HCT116 (cell line): Measurements from ENCODE around the gene CYP24A1. TPM values are rescaled to one million over a fixed set of nuclear protein-coding genes. Genes with fewer than 3 reads are reported as not detected.
A peak's percentile ranks its signal among the peaks of the same experiment; 100 is the strongest.

Experiments used
- ATAC-seq: fragments of 200-7000 bp; cut with Tn5 transposase; 2 replicates; pipeline ENCODE4 v1.9.1; 2020; ENCODE audit warnings: mild to moderate bottlenecking, moderate library complexity
- Bru-seq: library from RNA; stranded (reverse); fragments of 400-500 nt; gene quantifications from one replicate; lab custom pipeline; 2021; lab: Mats Ljungman, UMichigan
- BruChase-seq, 2 experiments: library from RNA; stranded (reverse); fragments of 400-500 nt; gene quantifications; one replicate each; lab custom pipeline; 2021; lab: Mats Ljungman, UMichigan
- BruUV-seq: library from RNA; stranded (reverse); fragments of 400-500 nt; replicated peaks from 2 replicates; lab custom pipeline; 2021; lab: Mats Ljungman, UMichigan
- CTCF ChIA-PET: fragments of 300-600 bp; sonication (Branson Sonifier 250); formaldehyde crosslinking; loops from one replicate; lab custom pipeline; 2021; ENCODE audit warnings: antibody characterized with exemption; lab: Charles Lee
- POLR2A ChIA-PET: fragments of 300-600, 350-600 bp; sonication (Branson Sonifier 250); formaldehyde crosslinking; loops from one replicate; lab custom pipeline; 2021; ENCODE audit warnings: antibody characterized with exemption; lab: Charles Lee
- RAD21 ChIA-PET, 2 experiments: fragments of 300-600 bp; sonication (Branson Sonifier 250); formaldehyde crosslinking; loops; one replicate each; lab custom pipeline; 2023; ENCODE audit warnings: low total read pairs in 2 of 2; ENCODE audit not compliant: uncharacterized antibody in 2 of 2, unreplicated experiment in 2 of 2, low non-redundant PET in 1 of 2; lab: Charles Lee
- DNase-seq: peaks from one replicate; pipeline ENCODE4 v3.0.0-alpha.2; 2010; ENCODE audit warnings: low read depth, low spot score
- H2AFZ ChIP-seq: fragments of 200-600 bp; shearing (Covaris generic), sonication (generic); 2 replicates; pipeline ENCODE4 v1.6.1; 2017; ENCODE audit warnings: low read depth, mixed run types, mixed read lengths, antibody characterized with exemption, low read length; ENCODE audit not compliant: poor library complexity, severe bottlenecking
- H3K27ac ChIP-seq: 2 replicates; pipeline ENCODE4 v1.5.1; 2012; ENCODE audit warnings: low read depth, low read length
- H3K27me3 ChIP-seq: fragments of 200-600 bp; sonication (generic); 2 replicates; pipeline ENCODE4 v1.6.1; 2016; ENCODE audit warnings: mixed run types, low read length, mixed read lengths; ENCODE audit not compliant: insufficient read depth
- H3K36me3 ChIP-seq, 2 experiments: fragments of 200-500 bp in 1 of 2; fragments of 200-600 bp in 1 of 2; sonication (Bioruptor generic) in 1 of 2; sonication (generic) in 1 of 2; 2 replicates each; pipeline versions ENCODE4 v1.5.1 to v1.6.1; 2014 to 2016; ENCODE audit warnings: low read length in 2 of 2, inconsistent platforms in 1 of 2, mixed read lengths in 1 of 2, mixed run types in 1 of 2; ENCODE audit not compliant: insufficient read depth in 2 of 2, control insufficient read depth in 1 of 2
- H3K4me1 ChIP-seq, 2 experiments: fragments of 200-600 bp in 1 of 2; sonication (generic) in 1 of 2; 2 replicates each; pipeline versions ENCODE4 v1.5.1 to v1.6.1; 2012 to 2017; ENCODE audit warnings: low read length in 2 of 2, inconsistent platforms in 1 of 2, mild to moderate bottlenecking in 1 of 2, mixed read lengths in 1 of 2, mixed run types in 1 of 2, moderate library complexity in 1 of 2; ENCODE audit not compliant: insufficient read depth in 2 of 2, control insufficient read depth in 1 of 2
- H3K4me2 ChIP-seq: fragments of 200-600 bp; sonication (generic); 2 replicates; pipeline ENCODE4 v1.6.1; 2017; ENCODE audit warnings: mixed run types, low read length, mixed read lengths
- H3K4me3 ChIP-seq, 2 experiments: fragments of 200-600 bp in 1 of 2; sonication (generic) in 1 of 2; replicated peaks in 1 of 2; 2 replicates each; pipeline ENCODE4 v1.5.1; 2011 to 2016; ENCODE audit warnings: low read length in 2 of 2, control low read depth in 1 of 2, low read depth in 1 of 2, mild to moderate bottlenecking in 1 of 2, mixed read lengths in 1 of 2, mixed run types in 1 of 2
- H3K79me2 ChIP-seq: fragments of 200-600 bp; sonication (generic); 2 replicates; pipeline ENCODE4 v1.6.1; 2017; ENCODE audit warnings: mild to moderate bottlenecking, mixed run types, low read length, moderate library complexity, mixed read lengths; ENCODE audit not compliant: insufficient read depth
- H3K9ac ChIP-seq: fragments of 200-600 bp; sonication (generic); 2 replicates; pipeline ENCODE4 v1.6.1; 2016; ENCODE audit warnings: low read length, mixed read lengths
- H3K9me2 ChIP-seq: fragments of 200-600 bp; sonication (generic), shearing (Covaris generic); 2 replicates; pipeline ENCODE4 v1.6.1; 2017; ENCODE audit warnings: mixed run types, mild to moderate bottlenecking, moderate library complexity; ENCODE audit not compliant: insufficient read depth
- H3K9me3 ChIP-seq, 2 experiments: fragments of 200-500 bp in 1 of 2; fragments of 200-600 bp in 1 of 2; sonication (Bioruptor generic) in 1 of 2; sonication (generic) in 1 of 2; 2 replicates each; pipeline ENCODE4 v1.6.1; 2014 to 2017; ENCODE audit warnings: low read length in 2 of 2, mixed read lengths in 2 of 2, inconsistent platforms in 1 of 2, low read depth in 1 of 2, mild to moderate bottlenecking in 1 of 2, mixed run types in 1 of 2, moderate library complexity in 1 of 2; ENCODE audit not compliant: control insufficient read depth in 1 of 2, insufficient read depth in 1 of 2
- H4K20me1 ChIP-seq: fragments of 200-600 bp; sonication (generic), shearing (Covaris generic); 2 replicates; pipeline ENCODE4 v1.6.1; 2017; ENCODE audit warnings: mixed run types, mild to moderate bottlenecking, moderate library complexity; ENCODE audit not compliant: insufficient read depth
- CBX3 ChIP-seq: IDR thresholded peaks from 2 replicates; pipeline ENCODE4 v1.6.1; 2012; ENCODE audit warnings: low read depth
- CEBPB ChIP-seq: IDR thresholded peaks from 2 replicates; pipeline ENCODE4 v1.6.1; 2012; ENCODE audit warnings: low read depth
- EGR1 ChIP-seq: IDR thresholded peaks from 2 replicates; pipeline ENCODE4 v1.6.1; 2012; ENCODE audit warnings: low read depth
- ELF1 ChIP-seq: IDR thresholded peaks from 2 replicates; pipeline ENCODE4 v1.6.1; 2012; ENCODE audit warnings: low read depth, borderline replicate concordance
- EZH2 ChIP-seq: fragments of 200-600 bp; sonication (generic); IDR thresholded peaks from 2 replicates; pipeline ENCODE4 v1.6.1; 2017; ENCODE audit warnings: antibody characterized with exemption, mixed run types
- EZH2phosphoT487 ChIP-seq: fragments of 200-600 bp; IDR thresholded peaks from 2 replicates; pipeline ENCODE4 v1.6.1; 2018; ENCODE audit warnings: antibody characterized with exemption, borderline replicate concordance
- FOSL1 ChIP-seq: IDR thresholded peaks from 2 replicates; pipeline ENCODE4 v1.6.1; 2012; ENCODE audit warnings: low read depth
- JUND ChIP-seq: IDR thresholded peaks from 2 replicates; pipeline ENCODE4 v1.6.1; 2012
- POLR2A ChIP-seq: IDR thresholded peaks from 2 replicates; pipeline ENCODE4 v1.7.0; 2011; ENCODE audit warnings: borderline replicate concordance; ENCODE audit not compliant: insufficient read depth, insufficient read length; ENCODE audit errors: extremely low read depth
- POLR2AphosphoS5 ChIP-seq: IDR thresholded peaks from 2 replicates; pipeline ENCODE4 v1.6.1; 2011; ENCODE audit warnings: mild to moderate bottlenecking, low read depth, low read length, moderate library complexity
- RAD21 ChIP-seq: IDR thresholded peaks from 2 replicates; pipeline ENCODE4 v1.6.1; 2012; ENCODE audit warnings: low read depth, mild to moderate bottlenecking
- SIN3A ChIP-seq: IDR thresholded peaks from 2 replicates; pipeline ENCODE4 v1.6.1; 2012; ENCODE audit warnings: low read depth
- SP1 ChIP-seq: IDR thresholded peaks from 2 replicates; pipeline ENCODE4 v1.6.1; 2012; ENCODE audit warnings: low read depth
- SRF ChIP-seq: IDR thresholded peaks from 2 replicates; pipeline ENCODE4 v1.6.1; 2012; ENCODE audit warnings: low read depth
- TCF7L2 ChIP-seq: IDR thresholded peaks from 2 replicates; pipeline ENCODE4 v1.7.0; 2011; ENCODE audit warnings: borderline replicate concordance, inconsistent platforms; ENCODE audit not compliant: insufficient read depth, insufficient read length; ENCODE audit errors: extremely low read depth
- YY1 ChIP-seq: IDR thresholded peaks from 2 replicates; pipeline ENCODE4 v1.6.1; 2011; ENCODE audit warnings: low read length, low read depth, moderate library complexity, mild to moderate bottlenecking; ENCODE audit not compliant: insufficient replicate concordance; ENCODE audit errors: extremely low read depth
- ZFX ChIP-seq: fragments of 450-650 bp; IDR thresholded peaks from 2 replicates; pipeline ENCODE4 v1.6.1; 2017
- ZNF274 ChIP-seq: fragments of 200-500 bp; sonication (Bioruptor generic); IDR thresholded peaks from 2 replicates; pipeline ENCODE4 v1.6.1; 2014; ENCODE audit warnings: mild to moderate bottlenecking, low read depth, low read length, inconsistent platforms
- intact Hi-C: fragments of 100-400 bp; cut with micrococcal nuclease; formaldehyde crosslinking; loops from 2 replicates; pipeline ENCODE4 v1.10.0; 2022
- long read RNA-seq: library from polyadenylated mRNA; unstranded; transcript quantifications from one replicate; pipeline ENCODE4 v2.0.0, GENCODE V29; 2021; ENCODE audit not compliant: unreplicated experiment
- polyA plus RNA-seq: library from polyadenylated mRNA; unstranded; fragments of >200 nt; gene quantifications from 2 replicates; pipeline ENCODE4 v1.2.1, GENCODE V29; 2012; ENCODE audit warnings: missing spikeins
- total RNA-seq: library from RNA; stranded (reverse); gene quantifications from one replicate; pipeline ENCODE4 v1.2.1, GENCODE V29; 2021; ENCODE audit not compliant: unreplicated experiment
- TF ChIP-seq, protein P1 (sequence below): IDR thresholded peaks from 2 replicates; pipeline ENCODE4 v1.6.1; 2012
- TF ChIP-seq, protein P2 (sequence below), 3 experiments: fragments of 200-600 bp in 1 of 3; sonication (generic) in 1 of 3; IDR thresholded peaks in 2 of 3; conservative IDR thresholded peaks in 1 of 3; 2 replicates each; pipeline ENCODE4 v1.5.1; 2012 to 2017; ENCODE audit warnings: low read depth in 2 of 3, low read length in 2 of 3, antibody characterized with exemption in 1 of 3, borderline replicate concordance in 1 of 3, control low read depth in 1 of 3, mild to moderate bottlenecking in 1 of 3, mixed read lengths in 1 of 3, mixed run types in 1 of 3, moderate library complexity in 1 of 3; ENCODE audit not compliant: insufficient read depth in 1 of 3
- TF ChIP-seq, protein P3 (sequence below): IDR thresholded peaks from 2 replicates; pipeline ENCODE4 v1.6.1; 2012
- TF ChIP-seq, protein P4 (sequence below): IDR thresholded peaks from 2 replicates; pipeline ENCODE4 v1.6.1; 2011; ENCODE audit warnings: mild to moderate bottlenecking, low read length, moderate library complexity; ENCODE audit not compliant: insufficient replicate concordance; ENCODE audit errors: extremely low read depth

Gene CYP24A1
- total RNA-seq (267 TPM), Bru-seq, nascent RNA (percentile 97 among the genes with signal in this experiment), BruChase-seq, experiment 1, labeled RNA remaining after a 6-hour chase (percentile 95 among the genes with signal in this experiment), BruChase-seq, experiment 2, labeled RNA remaining after a 2-hour chase (percentile 99 among the genes with signal in this experiment)
- polyA plus RNA-seq = 18.9 and 34.6 TPM in 2 replicates
- long read RNA-seq, transcript CYP24A1-201 (12 exons, 3,262 nt) = major isoform, 37 of 320 reads
- long read RNA-seq, partial matches to known transcripts = 48 of 320 reads
- long read RNA-seq, other reads (novel, unspliced or antisense) = 228 of 320 reads

GRCh38 chr20:54173653-54174456, at the start of gene CYP24A1:
Gene CYP24A1 (minus strand): TSS chr20:54173986. CDS start chr20:54173579, 407 bp downstream.
- Histone ChIP-seq H3K4me3 (peak within 1 kb of the TSS; percentile 41 to 51), H3K9ac (peak within 1 kb of the TSS; percentile 82), H4K20me1 (no peaks in the 10 kb centered on the region), H2AFZ (no peak within 1 kb of the TSS), H3K9me3 (no peaks in the 10 kb centered on the region), H3K27me3 (no peaks in the 10 kb centered on the region), H3K9me2 (no peaks in the 10 kb centered on the region), H3K4me1 (peaks cover 87 to 99% of the 10 kb centered on the region in 2 experiments), H3K36me3 (no peaks in the 10 kb centered on the region), H3K27ac (peak within 1 kb of the TSS; percentile 94), H3K4me2 (peak within 1 kb of the TSS; percentile 94), H3K79me2 (peaks cover 47% of the 10 kb centered on the region)
- DNase-seq = no peak
- CTCF ChIA-PET = interaction anchor here (1.4 to 2.6 kb wide), 2 partner anchors 70 to 71 kb away, joined by 3 to 13 read pairs; no protein-coding TSS in a partner anchor
- intact Hi-C loops = loop anchor here (5.0 kb wide), 1 partner anchor 52 kb away; no protein-coding TSS in a partner anchor
- RAD21 ChIA-PET = no interaction called here
- ATAC-seq = peak; percentile 53
- BruUV-seq = no TSS peak
- POLR2A ChIA-PET = interaction anchor here (0.6 to 1.2 kb wide), 4 partner anchors 36 to 82 kb away, joined by 3 to 4 read pairs (median 3); no protein-coding TSS in a partner anchor
- TF ChIP-seq EGR1 (no peak), RAD21 (no peak), YY1 (no peak), ELF1 (no peak), EZH2 (no peak), ZFX (peak; percentile 20; the same call in 1 of the 2 replicates), SP1 (no peak), CEBPB (peak; percentile 87), ZNF274 (no peak), FOSL1 (no peak), JUND (no peak), SRF (no peak), POLR2AphosphoS5 (0 out of 2 replicates have a peak, but pooled peaks have one; percentile 27), CBX3 (no peak), EZH2phosphoT487 (no peak), SIN3A (no peak), TCF7L2 (peak; percentile 48), POLR2A (peak; percentile 99)
- TF ChIP-seq, protein P1, sequence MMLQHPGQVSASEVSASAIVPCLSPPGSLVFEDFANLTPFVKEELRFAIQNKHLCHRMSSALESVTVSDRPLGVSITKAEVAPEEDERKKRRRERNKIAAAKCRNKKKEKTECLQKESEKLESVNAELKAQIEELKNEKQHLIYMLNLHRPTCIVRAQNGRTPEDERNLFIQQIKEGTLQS = no peak
- TF ChIP-seq, protein P2, sequence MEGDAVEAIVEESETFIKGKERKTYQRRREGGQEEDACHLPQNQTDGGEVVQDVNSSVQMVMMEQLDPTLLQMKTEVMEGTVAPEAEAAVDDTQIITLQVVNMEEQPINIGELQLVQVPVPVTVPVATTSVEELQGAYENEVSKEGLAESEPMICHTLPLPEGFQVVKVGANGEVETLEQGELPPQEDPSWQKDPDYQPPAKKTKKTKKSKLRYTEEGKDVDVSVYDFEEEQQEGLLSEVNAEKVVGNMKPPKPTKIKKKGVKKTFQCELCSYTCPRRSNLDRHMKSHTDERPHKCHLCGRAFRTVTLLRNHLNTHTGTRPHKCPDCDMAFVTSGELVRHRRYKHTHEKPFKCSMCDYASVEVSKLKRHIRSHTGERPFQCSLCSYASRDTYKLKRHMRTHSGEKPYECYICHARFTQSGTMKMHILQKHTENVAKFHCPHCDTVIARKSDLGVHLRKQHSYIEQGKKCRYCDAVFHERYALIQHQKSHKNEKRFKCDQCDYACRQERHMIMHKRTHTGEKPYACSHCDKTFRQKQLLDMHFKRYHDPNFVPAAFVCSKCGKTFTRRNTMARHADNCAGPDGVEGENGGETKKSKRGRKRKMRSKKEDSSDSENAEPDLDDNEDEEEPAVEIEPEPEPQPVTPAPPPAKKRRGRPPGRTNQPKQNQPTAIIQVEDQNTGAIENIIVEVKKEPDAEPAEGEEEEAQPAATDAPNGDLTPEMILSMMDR (IDR thresholded peaks at IDR 0.05 in 2 of 3, conservative IDR thresholded peaks at IDR 0.05 in 1 of 3; ENCODE audit: borderline replicate concordance in 1 of 3, insufficient read depth in 1 of 3, low read depth in 2 of 3, low read length in 2 of 3) = no peak
- TF ChIP-seq, protein P3, sequence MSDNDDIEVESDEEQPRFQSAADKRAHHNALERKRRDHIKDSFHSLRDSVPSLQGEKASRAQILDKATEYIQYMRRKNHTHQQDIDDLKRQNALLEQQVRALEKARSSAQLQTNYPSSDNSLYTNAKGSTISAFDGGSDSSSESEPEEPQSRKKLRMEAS = peak; percentile 68
- TF ChIP-seq, protein P4, sequence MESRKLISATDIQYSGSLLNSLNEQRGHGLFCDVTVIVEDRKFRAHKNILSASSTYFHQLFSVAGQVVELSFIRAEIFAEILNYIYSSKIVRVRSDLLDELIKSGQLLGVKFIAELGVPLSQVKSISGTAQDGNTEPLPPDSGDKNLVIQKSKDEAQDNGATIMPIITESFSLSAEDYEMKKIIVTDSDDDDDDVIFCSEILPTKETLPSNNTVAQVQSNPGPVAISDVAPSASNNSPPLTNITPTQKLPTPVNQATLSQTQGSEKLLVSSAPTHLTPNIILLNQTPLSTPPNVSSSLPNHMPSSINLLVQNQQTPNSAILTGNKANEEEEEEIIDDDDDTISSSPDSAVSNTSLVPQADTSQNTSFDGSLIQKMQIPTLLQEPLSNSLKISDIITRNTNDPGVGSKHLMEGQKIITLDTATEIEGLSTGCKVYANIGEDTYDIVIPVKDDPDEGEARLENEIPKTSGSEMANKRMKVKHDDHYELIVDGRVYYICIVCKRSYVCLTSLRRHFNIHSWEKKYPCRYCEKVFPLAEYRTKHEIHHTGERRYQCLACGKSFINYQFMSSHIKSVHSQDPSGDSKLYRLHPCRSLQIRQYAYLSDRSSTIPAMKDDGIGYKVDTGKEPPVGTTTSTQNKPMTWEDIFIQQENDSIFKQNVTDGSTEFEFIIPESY = no peak
